DND-41 (cell line): ENCODE data around the gene HIC1.

Experiments
- EZH2 ChIP-seq: IDR thresholded peaks from 3 replicates; pipeline ENCODE4 v1.6.1; 2012; ENCODE audit warnings: borderline replicate concordance, low read depth, mild to moderate bottlenecking, moderate library complexity, low read length, inconsistent platforms; ENCODE audit not compliant: severe bottlenecking
- TF ChIP-seq, protein P1 (sequence below): IDR thresholded peaks from 2 replicates; pipeline ENCODE4 v1.5.1; 2012; ENCODE audit warnings: borderline replicate concordance, low read length, moderate library complexity, mild to moderate bottlenecking; ENCODE audit not compliant: poor library complexity, severe bottlenecking; ENCODE audit errors: extremely low read depth

DNA sequence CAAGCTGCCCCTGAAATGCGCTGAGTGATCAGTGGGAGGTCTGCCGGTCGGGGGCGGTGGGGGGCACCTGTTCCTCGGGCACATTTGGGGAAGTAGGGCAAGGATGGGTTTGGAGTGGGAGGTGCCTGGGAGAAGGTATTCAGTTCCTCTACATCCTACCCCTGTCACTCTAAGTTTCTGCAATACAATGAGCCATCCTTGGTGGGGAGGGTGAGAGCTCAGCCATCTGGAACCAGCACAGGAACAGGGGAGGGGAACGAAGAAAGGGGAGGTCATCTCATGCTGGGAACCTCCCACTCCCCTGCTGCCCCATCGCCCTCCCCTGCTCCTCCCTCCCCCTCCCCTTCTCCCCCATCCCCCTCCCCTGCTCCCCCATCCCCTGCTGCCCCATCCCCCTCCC lies 20.7 kb upstream of the HIC1 start:
- TF ChIP-seq, protein P1, sequence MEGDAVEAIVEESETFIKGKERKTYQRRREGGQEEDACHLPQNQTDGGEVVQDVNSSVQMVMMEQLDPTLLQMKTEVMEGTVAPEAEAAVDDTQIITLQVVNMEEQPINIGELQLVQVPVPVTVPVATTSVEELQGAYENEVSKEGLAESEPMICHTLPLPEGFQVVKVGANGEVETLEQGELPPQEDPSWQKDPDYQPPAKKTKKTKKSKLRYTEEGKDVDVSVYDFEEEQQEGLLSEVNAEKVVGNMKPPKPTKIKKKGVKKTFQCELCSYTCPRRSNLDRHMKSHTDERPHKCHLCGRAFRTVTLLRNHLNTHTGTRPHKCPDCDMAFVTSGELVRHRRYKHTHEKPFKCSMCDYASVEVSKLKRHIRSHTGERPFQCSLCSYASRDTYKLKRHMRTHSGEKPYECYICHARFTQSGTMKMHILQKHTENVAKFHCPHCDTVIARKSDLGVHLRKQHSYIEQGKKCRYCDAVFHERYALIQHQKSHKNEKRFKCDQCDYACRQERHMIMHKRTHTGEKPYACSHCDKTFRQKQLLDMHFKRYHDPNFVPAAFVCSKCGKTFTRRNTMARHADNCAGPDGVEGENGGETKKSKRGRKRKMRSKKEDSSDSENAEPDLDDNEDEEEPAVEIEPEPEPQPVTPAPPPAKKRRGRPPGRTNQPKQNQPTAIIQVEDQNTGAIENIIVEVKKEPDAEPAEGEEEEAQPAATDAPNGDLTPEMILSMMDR: no peak
- no peak for TF ChIP-seq EZH2
